ENCODE measurements around the gene ZNF69.

Gene ZNF69

GRCh38 chr19:11848594-11849469, 38.8 kb upstream of the ZNF69 start, which contains the start of gene ZNF439:
Gene ZNF439, plus strand, starts transcription at chr19:11848726. Its CDS starts 142 bp downstream, at chr19:11848868.
- TF ChIP-seq TCF12 (IDR thresholded peaks at IDR 0.05; ENCODE audit: low read depth) (no peak), YY1 (IDR thresholded peaks at IDR 0.05; ENCODE audit: low read depth) (no peak), NFIC (IDR thresholded peaks at IDR 0.05) (no peak), EGR1 (IDR thresholded peaks at IDR 0.05) (no peak), CREB1 (IDR thresholded peaks at IDR 0.05; ENCODE audit: low read depth) (no peak), REST (IDR thresholded peaks at IDR 0.05; ENCODE audit: low read depth) (no peak), TAF1 (IDR thresholded peaks at IDR 0.05; ENCODE audit: low read depth) (no peak)

DNA sequence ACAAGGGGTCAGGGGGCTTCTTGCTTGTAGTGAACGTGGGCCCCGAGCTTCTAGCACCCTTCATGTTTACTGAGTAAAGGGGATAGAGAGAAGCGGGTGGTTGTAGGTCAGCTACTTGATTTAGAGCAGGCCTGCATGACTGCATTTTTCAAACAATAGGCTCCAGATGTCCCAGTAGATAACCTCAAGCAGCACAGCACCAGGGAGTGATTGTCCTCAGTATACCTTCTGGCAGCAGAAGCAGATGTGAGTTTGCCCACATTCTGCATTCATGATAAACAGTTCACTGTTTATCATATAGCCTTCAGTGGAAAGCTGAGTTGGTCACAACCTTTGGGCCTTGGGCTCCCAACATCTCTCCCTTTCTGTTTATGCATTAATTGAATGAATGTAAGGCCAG, 34.2 kb upstream of the ZNF69 start:
- TF ChIP-seq TCF12 (IDR thresholded peaks at IDR 0.05; ENCODE audit: low read depth) = no peak

GRCh38 chr19:11856596-11857250, 30.9 kb upstream of the ZNF69 start:
- no peak for TF ChIP-seq FOXM1 (IDR thresholded peaks at IDR 0.05; ENCODE audit: borderline replicate concordance, low read depth)
- TF ChIP-seq CREB1 (IDR thresholded peaks at IDR 0.05; ENCODE audit: low read depth) = no peak
- no peak for TF ChIP-seq ZBTB7A (IDR thresholded peaks at IDR 0.05; ENCODE audit: low read depth)
- TF ChIP-seq TCF12 (IDR thresholded peaks at IDR 0.05; ENCODE audit: low read depth) = no peak
- TF ChIP-seq TEAD4 (IDR thresholded peaks at IDR 0.05) = no peak
- no peak for TF ChIP-seq CEBPB (IDR thresholded peaks at IDR 0.05)

DNA sequence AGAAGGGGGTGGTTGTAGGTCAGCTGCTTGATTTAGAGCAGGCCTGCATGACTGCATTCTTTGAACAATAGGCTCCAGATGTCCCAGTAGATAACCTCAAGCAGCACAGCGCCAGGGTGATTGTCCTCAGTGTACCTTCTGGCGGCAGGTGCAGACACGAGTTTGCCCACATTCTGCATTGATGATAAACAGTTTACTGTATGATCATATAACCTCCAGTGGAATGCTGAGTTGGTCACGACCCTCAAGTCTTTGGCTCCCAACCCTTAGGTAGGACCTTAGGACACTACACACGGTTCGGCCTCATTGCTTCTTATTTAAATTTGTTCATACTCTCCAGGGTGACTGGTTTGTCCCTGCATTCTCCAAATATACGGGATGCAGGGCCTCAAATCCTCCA, 26.9 kb upstream of the ZNF69 start:
- TF ChIP-seq ZBTB7A (IDR thresholded peaks at IDR 0.05; ENCODE audit: low read depth) (no peak), FOXM1 (IDR thresholded peaks at IDR 0.05; ENCODE audit: borderline replicate concordance, low read depth) (no peak), TCF12 (IDR thresholded peaks at IDR 0.05; ENCODE audit: low read depth) (no peak), TAF1 (IDR thresholded peaks at IDR 0.05; ENCODE audit: low read depth) (no peak), EP300 (IDR thresholded peaks at IDR 0.05; ENCODE audit: borderline replicate concordance) (no peak), RAD21 (IDR thresholded peaks at IDR 0.05; ENCODE audit: low read depth) (no peak), CREB1 (IDR thresholded peaks at IDR 0.05; ENCODE audit: low read depth) (no peak), TEAD4 (IDR thresholded peaks at IDR 0.05) (no peak), REST (IDR thresholded peaks at IDR 0.05; ENCODE audit: low read depth) (no peak), YY1 (IDR thresholded peaks at IDR 0.05; ENCODE audit: low read depth) (no peak), NFIC (IDR thresholded peaks at IDR 0.05) (no peak), CEBPB (IDR thresholded peaks at IDR 0.05) (no peak)
- TF ChIP-seq, protein P1, sequence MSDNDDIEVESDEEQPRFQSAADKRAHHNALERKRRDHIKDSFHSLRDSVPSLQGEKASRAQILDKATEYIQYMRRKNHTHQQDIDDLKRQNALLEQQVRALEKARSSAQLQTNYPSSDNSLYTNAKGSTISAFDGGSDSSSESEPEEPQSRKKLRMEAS (IDR thresholded peaks at IDR 0.05) = no peak
- TF ChIP-seq, protein P2, sequence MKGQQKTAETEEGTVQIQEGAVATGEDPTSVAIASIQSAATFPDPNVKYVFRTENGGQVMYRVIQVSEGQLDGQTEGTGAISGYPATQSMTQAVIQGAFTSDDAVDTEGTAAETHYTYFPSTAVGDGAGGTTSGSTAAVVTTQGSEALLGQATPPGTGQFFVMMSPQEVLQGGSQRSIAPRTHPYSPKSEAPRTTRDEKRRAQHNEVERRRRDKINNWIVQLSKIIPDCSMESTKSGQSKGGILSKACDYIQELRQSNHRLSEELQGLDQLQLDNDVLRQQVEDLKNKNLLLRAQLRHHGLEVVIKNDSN (IDR thresholded peaks at IDR 0.05) = no peak

- TF ChIP-seq FOXM1 (IDR thresholded peaks at IDR 0.05; ENCODE audit: borderline replicate concordance, low read depth) = no peak
- TF ChIP-seq NFIC (IDR thresholded peaks at IDR 0.05) = no peak
- TF ChIP-seq REST (IDR thresholded peaks at IDR 0.05; ENCODE audit: low read depth) = no peak
- no peak for TF ChIP-seq EP300 (IDR thresholded peaks at IDR 0.05; ENCODE audit: borderline replicate concordance)
- no peak for TF ChIP-seq TCF12 (IDR thresholded peaks at IDR 0.05; ENCODE audit: low read depth)
These were observed 26.3 kb upstream of the ZNF69 start for GRCh38 chr19:11861301-11861700.

All from Ishikawa (cell line).